Fibroblast of peridontal ligament (primary cell): Measurements from ENCODE around the gene IGF1.

Experiments
- DNase-seq: peaks from one replicate; pipeline ENCODE4 v3.0.0-alpha.2; 2010; ENCODE audit errors: extremely low read depth

IGF1 gene

GRCh38 chr12:102426599-102427542 is 53.5 kb downstream of the IGF1 start:
- no peak for DNase-seq

DNA sequence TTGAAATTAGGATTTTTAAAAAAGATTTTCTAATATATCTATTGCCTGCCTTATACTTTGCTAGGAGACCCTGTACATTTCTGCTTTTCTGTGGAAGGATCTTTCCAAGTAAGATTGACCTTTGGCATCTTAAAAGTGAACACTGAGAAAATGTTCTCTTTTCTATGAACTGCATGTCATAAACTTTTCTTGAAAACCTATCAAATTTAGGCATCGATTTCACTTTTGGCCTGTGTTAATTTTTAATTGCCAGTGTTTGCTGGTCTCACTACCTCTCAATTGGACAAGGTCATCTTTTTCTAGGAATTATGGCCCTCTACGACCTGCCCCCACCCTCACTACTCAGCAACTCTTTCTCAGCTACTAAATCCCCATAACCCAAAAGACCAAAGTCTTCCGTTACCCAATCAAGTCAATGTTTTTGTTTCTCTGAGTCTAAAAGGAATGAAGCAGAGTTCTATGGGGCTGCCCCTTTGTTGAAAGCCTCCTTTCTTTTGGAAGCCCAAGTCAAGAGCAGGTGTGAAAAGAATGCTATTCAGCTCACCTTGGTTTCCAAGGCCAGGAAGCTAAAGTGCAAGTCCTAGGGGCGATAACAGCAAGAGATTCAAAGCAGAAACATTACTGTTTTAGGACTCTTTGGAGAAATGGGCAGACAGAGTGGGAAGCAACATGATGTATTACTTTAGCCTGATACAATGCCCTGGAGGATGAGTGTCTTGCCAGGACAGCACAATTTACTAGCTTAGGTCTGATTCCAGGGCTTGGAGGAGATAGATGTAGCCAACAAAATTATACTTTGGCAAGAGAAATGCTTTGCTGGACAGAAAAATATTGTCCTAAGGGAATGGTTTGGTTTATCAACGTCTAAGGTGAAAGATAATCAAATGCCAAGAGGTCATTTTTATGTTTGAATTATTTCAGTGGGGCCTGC is 55.0 kb downstream of the IGF1 start:
- DNase-seq: no peak

- peak; percentile 12 for DNase-seq
These were observed 56.9 kb downstream of the IGF1 start for GRCh38 chr12:102423462-102423861.

DNA sequence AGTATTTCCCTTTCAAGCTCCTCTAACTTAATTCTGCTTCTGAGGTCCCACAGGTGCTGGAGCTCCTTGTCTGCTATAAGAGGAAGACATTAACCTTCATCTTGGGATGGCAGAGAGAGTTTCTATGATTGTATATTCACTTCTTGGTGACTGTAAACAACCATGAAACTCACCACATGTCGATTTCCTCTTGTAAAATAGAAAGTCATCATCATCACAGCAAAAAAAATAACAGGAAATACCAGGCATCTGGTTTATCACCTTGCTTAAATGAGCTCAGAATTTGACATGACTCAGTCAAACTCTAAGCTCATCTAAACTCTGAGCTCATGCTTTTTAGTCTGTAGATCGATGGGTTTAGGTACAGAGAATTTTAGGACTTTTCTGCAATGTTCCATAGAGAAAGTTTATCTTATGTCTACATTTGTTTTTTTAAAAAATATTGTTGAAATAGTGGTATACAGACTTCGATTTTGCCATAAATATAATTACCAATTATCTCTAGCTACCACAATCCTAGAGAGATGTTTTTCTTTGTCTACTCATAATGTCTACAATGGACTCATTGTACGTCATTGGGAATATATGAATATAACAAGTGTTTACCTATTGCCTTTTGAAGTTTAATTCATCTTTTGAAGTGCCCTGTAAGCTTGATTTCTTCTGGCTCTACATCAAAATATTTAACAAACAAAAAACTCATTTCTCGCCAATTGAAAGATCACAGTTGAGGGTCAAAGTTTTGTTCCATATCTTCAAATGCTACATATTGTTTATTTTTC is 58.4 kb downstream of the IGF1 start:
- no peak for DNase-seq

DNA sequence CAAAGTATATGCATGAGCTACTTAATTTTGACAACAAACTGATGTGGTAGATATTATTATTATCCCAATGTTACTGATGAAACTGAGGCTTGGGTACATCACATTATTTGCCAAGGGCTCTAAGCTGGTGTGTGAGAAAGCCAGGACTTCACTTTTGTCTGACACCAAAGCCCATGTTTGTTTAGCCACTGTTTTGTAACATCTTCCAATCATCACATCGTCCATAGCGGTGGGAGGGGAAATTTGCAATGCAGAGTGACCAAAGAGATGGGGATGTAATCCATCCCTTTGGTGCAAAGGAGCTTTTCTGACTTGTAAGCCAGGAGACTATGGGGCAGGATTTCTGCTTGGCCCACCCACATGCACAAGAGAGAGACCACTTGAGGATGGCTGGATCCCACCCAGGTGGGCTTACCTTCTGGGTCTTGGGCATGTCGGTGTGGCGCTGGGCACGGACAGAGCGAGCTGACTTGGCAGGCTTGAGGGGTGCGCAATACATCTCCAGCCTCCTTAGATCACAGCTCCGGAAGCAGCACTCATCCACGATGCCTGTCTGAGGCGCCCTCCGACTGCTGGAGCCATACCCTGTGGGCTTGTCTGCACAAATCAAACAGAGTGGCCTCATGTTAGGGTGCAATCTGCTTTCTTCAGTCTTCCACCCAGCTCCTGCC is 61.1 kb downstream of the IGF1 start:
- no peak for DNase-seq

GRCh38 chr12:102417055-102417454 is 63.3 kb downstream of the IGF1 start:
- DNase-seq: no peak

DNA sequence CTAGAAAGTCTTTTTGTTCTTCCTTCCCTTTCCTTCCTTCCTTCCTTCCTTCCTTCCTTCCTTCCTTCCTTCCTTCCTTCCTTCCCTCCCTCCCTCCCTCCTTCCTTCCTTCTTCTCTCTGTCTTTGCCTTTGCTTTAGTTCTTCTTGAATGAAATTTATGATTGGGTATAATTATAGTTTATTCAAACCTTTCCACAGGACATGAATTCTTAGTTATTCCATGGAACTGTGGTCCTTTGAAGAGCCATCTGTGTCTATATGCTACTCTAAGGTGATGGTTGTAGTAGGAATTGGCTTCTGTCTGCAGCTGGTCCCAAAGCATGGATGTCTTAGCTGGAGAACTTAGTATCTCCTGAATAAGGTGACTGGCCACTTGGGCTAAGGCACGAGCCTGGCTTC is 64.8 kb downstream of the IGF1 start:
- no peak for DNase-seq

- DNase-seq: no peak
These were observed 67.0 kb downstream of the IGF1 start for GRCh38 chr12:102413396-102413795.

GRCh38 chr12:102410511-102410910 is 69.9 kb downstream of the IGF1 start:
- DNase-seq: no peak

GRCh38 chr12:102408487-102409297 is 71.7 kb downstream of the IGF1 start:
- no peak for DNase-seq

DNA sequence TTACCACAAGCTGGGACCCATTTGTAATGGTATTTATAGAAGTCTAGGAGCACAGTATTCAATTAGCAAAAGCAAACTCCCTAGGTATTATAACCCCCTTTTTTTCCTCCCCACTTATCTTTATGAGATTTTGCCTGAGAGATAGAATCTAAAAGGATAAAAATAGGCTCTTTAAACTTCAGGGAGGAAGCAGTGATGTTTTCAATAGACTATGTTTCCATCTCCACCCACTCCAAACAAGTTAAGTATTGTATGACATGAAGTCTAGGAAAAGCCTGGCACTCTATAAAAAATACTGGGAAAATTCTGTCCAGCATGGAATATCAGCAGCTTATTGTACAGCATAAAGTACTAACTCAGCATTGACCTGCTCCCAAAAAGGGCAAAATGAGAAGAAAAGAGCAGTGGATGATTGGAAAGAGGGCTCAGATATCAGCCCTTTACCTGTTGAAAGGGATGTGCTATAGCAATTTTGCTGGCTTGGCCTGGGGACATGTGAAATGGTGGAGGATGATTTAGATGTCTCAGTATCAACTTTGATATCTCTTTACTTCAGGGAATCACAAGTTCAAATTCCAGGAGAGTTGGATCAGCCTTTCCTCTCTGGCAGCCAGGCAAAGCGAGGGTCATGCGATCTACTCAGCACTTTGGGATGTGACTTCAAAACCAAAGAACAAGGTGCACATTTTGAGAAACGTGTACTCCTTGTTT is 72.4 kb downstream of the IGF1 start:
- DNase-seq: no peak

GRCh38 chr12:102406033-102406584 is 74.3 kb downstream of the IGF1 start:
- DNase-seq: no peak

- DNase-seq: no peak
These were observed 79.3 kb downstream of the IGF1 start for GRCh38 chr12:102401087-102401486.

GRCh38 chr12:102399653-102400052 is 80.7 kb downstream of the IGF1 start:
- no peak for DNase-seq

GRCh38 chr12:102396276-102396675 is 84.1 kb downstream of the IGF1 start:
- DNase-seq: no peak

DNA sequence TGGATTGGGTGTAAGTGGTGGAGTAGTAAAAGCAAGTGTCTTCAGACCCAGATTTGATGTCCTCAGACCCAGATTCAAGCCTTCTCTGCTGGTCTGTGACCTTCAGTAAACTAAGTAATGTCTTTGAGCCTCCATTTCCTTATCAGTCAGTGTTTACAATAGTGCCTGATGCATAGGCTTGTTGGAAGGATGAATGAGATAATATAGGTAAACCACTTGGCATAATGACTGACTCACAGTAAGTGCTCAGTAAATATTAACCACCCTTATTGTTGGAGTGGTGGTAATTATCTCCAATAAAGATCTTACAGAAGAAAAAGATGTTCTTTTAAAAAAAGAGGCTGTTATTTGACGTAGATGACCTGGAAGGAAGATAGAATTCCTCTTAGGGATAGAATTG is 86.2 kb downstream of the IGF1 start:
- no peak for DNase-seq

DNA sequence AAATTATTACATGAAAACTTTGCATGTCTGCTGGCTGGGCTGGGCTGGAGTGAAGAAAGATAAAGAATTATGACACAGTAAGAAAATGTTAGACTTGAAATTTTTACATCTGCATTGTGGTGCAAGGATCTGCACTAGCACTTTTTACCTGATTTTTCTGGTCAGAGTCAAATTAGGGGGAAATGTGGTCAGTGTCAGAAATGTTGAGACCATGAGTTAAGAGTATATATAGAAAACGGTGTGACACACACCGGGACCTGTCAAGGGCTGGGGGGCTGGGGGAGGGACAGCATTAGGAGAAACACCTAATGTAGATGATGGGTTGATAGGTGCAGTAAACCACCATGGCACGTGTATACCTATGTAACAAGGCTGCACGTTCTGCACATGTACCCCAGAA is 90.3 kb downstream of the IGF1 start:
- DNase-seq: no peak

GRCh38 chr12:102388469-102388868 is 91.9 kb downstream of the IGF1 start:
- DNase-seq: peak; percentile 64

- DNase-seq: no peak
These were observed 95.0 kb downstream of the IGF1 start for GRCh38 chr12:102385343-102385742.
